Tibial nerve (tissue), 4 donors: ENCODE data around the gene HDAC3. TPM values are rescaled to one million over a fixed set of nuclear protein-coding genes. Genes with fewer than 3 reads are reported as not detected.

Experiments
- DNase-seq, 2 donors: peaks; one replicate each; pipeline ENCODE4 v3.0.0-alpha.2; 2019; ENCODE audit warnings: low spot score in 2 of 2
- H3K27ac ChIP-seq, 4 donors: fragments of 200-600 bp; sonication (generic) in 3 of 4; one replicate each; pipeline ENCODE4 v1.5.1; 2017 to 2019; ENCODE audit warnings: mild to moderate bottlenecking in 1 of 4
- H3K27me3 ChIP-seq, 2 donors: fragments of 200-600 bp; sonication (generic) in 1 of 2; one replicate each; pipeline versions ENCODE4 v1.5.1 to v1.6.0; 2017 to 2019
- H3K36me3 ChIP-seq, 3 donors: fragments of 200-600 bp; sonication (generic); one replicate each; pipeline ENCODE4 v1.5.1; 2018 to 2019
- H3K4me1 ChIP-seq, 4 donors: fragments of 200-600 bp; sonication (generic) in 3 of 4; one replicate each; pipeline ENCODE4 v1.5.1; 2017 to 2019
- H3K4me3 ChIP-seq, 4 donors: fragments of 200-600 bp; sonication (generic) in 3 of 4; one replicate each; pipeline ENCODE4 v1.5.1; 2017 to 2019; ENCODE audit warnings: mild to moderate bottlenecking in 1 of 4, moderate library complexity in 1 of 4
- H3K9me3 ChIP-seq, 4 donors: fragments of 200-600 bp; sonication (generic) in 3 of 4; one replicate each; pipeline ENCODE4 v1.5.1; 2017 to 2019
- EP300 ChIP-seq, 2 donors: sonication (generic); formaldehyde crosslinking; IDR thresholded peaks; one replicate each; pipeline ENCODE4 v1.6.1; 2017; ENCODE audit warnings: antibody characterized with exemption in 2 of 2, mild to moderate bottlenecking in 1 of 2
- POLR2A ChIP-seq, 2 donors: fragments of 450-650 bp; IDR thresholded peaks; one replicate each; pipeline ENCODE4 v1.6.1; 2017; ENCODE audit warnings: antibody characterized with exemption in 2 of 2, mild to moderate bottlenecking in 2 of 2, moderate library complexity in 2 of 2
- WGBS, 2 donors: methylation state at CpG; one replicate each; pipeline ENCODE4 v1.1.5; 2018; 5-methylcytosine and 5-hydroxymethylcytosine counted together
- total RNA-seq, 4 donors: library from RNA; depleted of rRNA; stranded (reverse); fragments of >200 nt; gene quantifications; one replicate each; pipeline ENCODE4 v1.1.0, GENCODE V29; 2016
- TF ChIP-seq, protein P1 (sequence below), 5 experiments: fragments of 200-600 bp in 3 of 5; fragments of 450-650 bp in 2 of 5; sonication (generic) in 3 of 5; IDR thresholded peaks; one replicate each; pipeline ENCODE4 v1.5.1; 2016 to 2019; ENCODE audit warnings: antibody characterized with exemption in 5 of 5, mild to moderate bottlenecking in 3 of 5, moderate library complexity in 2 of 5

Gene HDAC3
- total RNA-seq, 4 donors from 2014 or later: 33.0 to 38.3 (median 36.5) TPM

DNA sequence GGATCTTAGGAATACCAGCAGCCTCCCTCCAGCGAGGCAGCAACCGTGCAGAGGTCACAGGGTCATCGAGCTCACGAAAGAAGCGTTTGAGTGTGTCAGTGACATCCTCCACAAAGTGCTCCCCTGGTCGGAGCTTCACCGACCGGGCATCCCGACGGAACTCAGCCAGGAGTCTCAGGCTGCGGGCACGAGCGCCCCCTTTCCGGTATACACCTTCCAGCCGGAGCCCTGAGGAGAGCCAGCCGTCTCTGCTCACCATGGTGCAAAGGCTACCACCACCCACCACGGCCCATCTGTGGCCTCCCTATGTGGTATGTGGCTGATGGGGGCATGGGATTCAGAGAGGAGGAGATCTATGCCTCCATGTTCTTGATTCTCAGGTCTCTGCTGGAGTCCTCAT is 25.4 kb upstream of the HDAC3 start:
- Histone ChIP-seq H3K36me3 (peaks cover 0 to 40% (median 0%) of the 10 kb centered on the region in 3 donors), H3K4me1 (no peaks in the 10 kb centered on the region), H3K27me3 (no peaks in the 10 kb centered on the region), H3K27ac (no peak overlapping the region), H3K9me3 (no peaks in the 10 kb centered on the region), H3K4me3 (no peak overlapping the region)
- no peak for DNase-seq
- TF ChIP-seq EP300 (IDR thresholded peaks at IDR 0.05): no peak
- TF ChIP-seq POLR2A (IDR thresholded peaks at IDR 0.05): no peak
- TF ChIP-seq, protein P1, sequence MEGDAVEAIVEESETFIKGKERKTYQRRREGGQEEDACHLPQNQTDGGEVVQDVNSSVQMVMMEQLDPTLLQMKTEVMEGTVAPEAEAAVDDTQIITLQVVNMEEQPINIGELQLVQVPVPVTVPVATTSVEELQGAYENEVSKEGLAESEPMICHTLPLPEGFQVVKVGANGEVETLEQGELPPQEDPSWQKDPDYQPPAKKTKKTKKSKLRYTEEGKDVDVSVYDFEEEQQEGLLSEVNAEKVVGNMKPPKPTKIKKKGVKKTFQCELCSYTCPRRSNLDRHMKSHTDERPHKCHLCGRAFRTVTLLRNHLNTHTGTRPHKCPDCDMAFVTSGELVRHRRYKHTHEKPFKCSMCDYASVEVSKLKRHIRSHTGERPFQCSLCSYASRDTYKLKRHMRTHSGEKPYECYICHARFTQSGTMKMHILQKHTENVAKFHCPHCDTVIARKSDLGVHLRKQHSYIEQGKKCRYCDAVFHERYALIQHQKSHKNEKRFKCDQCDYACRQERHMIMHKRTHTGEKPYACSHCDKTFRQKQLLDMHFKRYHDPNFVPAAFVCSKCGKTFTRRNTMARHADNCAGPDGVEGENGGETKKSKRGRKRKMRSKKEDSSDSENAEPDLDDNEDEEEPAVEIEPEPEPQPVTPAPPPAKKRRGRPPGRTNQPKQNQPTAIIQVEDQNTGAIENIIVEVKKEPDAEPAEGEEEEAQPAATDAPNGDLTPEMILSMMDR (IDR thresholded peaks at IDR 0.05): no peak
- 75 to 79% methylated on average over 5 to 17 of the region's 17 CpGs for WGBS, 2 donors

- Histone ChIP-seq H3K4me3 (no peak overlapping the region), H3K9me3 (no peaks in the 10 kb centered on the region), H3K36me3 (peaks cover 0 to 49% (median 0%) of the 10 kb centered on the region in 3 donors), H3K4me1 (no peaks in the 10 kb centered on the region), H3K27me3 (no peaks in the 10 kb centered on the region), H3K27ac (no peak overlapping the region)
- TF ChIP-seq POLR2A (IDR thresholded peaks at IDR 0.05): no peak
- no peak for TF ChIP-seq EP300 (IDR thresholded peaks at IDR 0.05)
- TF ChIP-seq, protein P1 (IDR thresholded peaks at IDR 0.05): no peak
- DNase-seq: no peak
- WGBS, 2 donors: 70 to 83% methylated on average over 8 of the region's 8 CpGs
Observed at GRCh38 chr5:141657937-141658545, 21.4 kb upstream of the HDAC3 start.

DNA sequence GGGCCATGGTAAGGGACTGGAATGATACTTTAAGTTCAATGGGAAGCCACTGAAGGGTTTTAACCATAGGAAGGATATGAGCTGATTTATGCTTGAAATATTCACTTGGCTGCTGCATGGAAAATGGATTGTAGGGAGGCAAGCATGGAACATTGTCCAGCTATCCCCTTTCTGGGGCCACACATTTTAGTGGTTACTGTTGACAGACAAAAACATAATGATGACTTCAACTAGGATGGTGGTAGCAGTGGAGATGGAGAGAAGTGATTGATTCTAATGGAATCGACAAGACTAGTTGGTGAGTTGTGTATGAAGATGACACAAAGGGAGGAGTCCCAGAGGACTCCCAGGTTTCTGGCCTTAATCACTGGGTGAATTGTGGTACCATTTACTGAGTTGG is 20.8 kb upstream of the HDAC3 start:
- no peaks in the 10 kb centered on the region for H3K27me3 ChIP-seq
- H3K4me3 ChIP-seq: no peak overlapping the region
- no peak for TF ChIP-seq EP300 (IDR thresholded peaks at IDR 0.05)
- TF ChIP-seq POLR2A (IDR thresholded peaks at IDR 0.05): no peak
- TF ChIP-seq, protein P1 (IDR thresholded peaks at IDR 0.05): no peak
- H3K4me1 ChIP-seq: no peaks in the 10 kb centered on the region
- no peak overlapping the region for H3K27ac ChIP-seq
- 91 to 97% methylated on average over 1 of the region's 1 CpG for WGBS, 2 donors
- peaks cover 0 to 49% (median 0%) of the 10 kb centered on the region in 3 donors for H3K36me3 ChIP-seq
- H3K9me3 ChIP-seq: no peaks in the 10 kb centered on the region
- no peak for DNase-seq

- peaks cover 0 to 41% (median 0%) of the 10 kb centered on the region in 3 donors for H3K36me3 ChIP-seq
- H3K9me3 ChIP-seq: no peaks in the 10 kb centered on the region
- DNase-seq: no peak
- H3K4me3 ChIP-seq: no peak overlapping the region
- no peak for TF ChIP-seq EP300 (IDR thresholded peaks at IDR 0.05)
- TF ChIP-seq, protein P1 (IDR thresholded peaks at IDR 0.05): no peak
- no peak for TF ChIP-seq POLR2A (IDR thresholded peaks at IDR 0.05)
- WGBS, 2 donors: 89 to 96% methylated on average over 9 of the region's 9 CpGs
- peaks cover 0 to 6% (median 2%) of the 10 kb centered on the region in 4 donors for H3K4me1 ChIP-seq
- H3K27ac ChIP-seq: no peak overlapping the region
- no peaks in the 10 kb centered on the region for H3K27me3 ChIP-seq
Observed at GRCh38 chr5:141656396-141656795, 19.7 kb upstream of the HDAC3 start.

- H3K9me3 ChIP-seq: no peaks in the 10 kb centered on the region
- WGBS, 2 donors: 82 to 87% methylated on average over 7 of the region's 7 CpGs
- DNase-seq: no peak
- TF ChIP-seq POLR2A (IDR thresholded peaks at IDR 0.05): no peak
- no peak for TF ChIP-seq EP300 (IDR thresholded peaks at IDR 0.05)
- TF ChIP-seq, protein P1 (IDR thresholded peaks at IDR 0.05): no peak
- no peak overlapping the region for H3K4me3 ChIP-seq
- peaks cover 0 to 39% (median 0%) of the 10 kb centered on the region in 3 donors for H3K36me3 ChIP-seq
- H3K4me1 ChIP-seq: peaks cover 0 to 18% (median 8%) of the 10 kb centered on the region in 4 donors
- no peak overlapping the region for H3K27ac ChIP-seq
- no peaks in the 10 kb centered on the region for H3K27me3 ChIP-seq
Observed at GRCh38 chr5:141655020-141655419, 18.4 kb upstream of the HDAC3 start.
